Ishikawa (cell line): ENCODE measurements around the gene SMIM38.

Experiments used
- CEBPB ChIP-seq: IDR thresholded peaks from 2 replicates; pipeline ENCODE4 v1.6.1; 2012
- NFIC ChIP-seq: IDR thresholded peaks from 2 replicates; pipeline ENCODE4 v1.6.1; 2012
- RAD21 ChIP-seq: IDR thresholded peaks from 2 replicates; pipeline ENCODE4 v1.6.1; 2012; ENCODE audit warnings: low read depth
- REST ChIP-seq: IDR thresholded peaks from 2 replicates; pipeline ENCODE4 v1.6.1; 2012; ENCODE audit warnings: low read depth, mild to moderate bottlenecking

GRCh38 chr11:69201764-69202370 lies 46.1 kb downstream of the SMIM38 start:
- TF ChIP-seq RAD21: no peak
- no peak for TF ChIP-seq NFIC
- no peak for TF ChIP-seq CEBPB
- TF ChIP-seq REST: no peak
